Activated CD8-positive, alpha-beta memory T cell treated with anti-CD3 and anti-CD28 coated beads, Interleukin-2, amount 50 U/mL, for 4 hours (primary cell): ENCODE results near the gene MICOS13.

ENCODE experiments used
- DNase-seq: peaks from one replicate; pipeline ENCODE4 v3.0.0-alpha.2; 2020

MICOS13 gene

GRCh38 chr19:5665781-5666513 lies 14.4 kb downstream of the MICOS13 start:
- no peak for DNase-seq

GRCh38 chr19:5664515-5664914 lies 15.8 kb downstream of the MICOS13 start:
- no peak for DNase-seq

GRCh38 chr19:5663904-5664303 lies 16.4 kb downstream of the MICOS13 start:
- DNase-seq, result no peak

GRCh38 chr19:5661483-5661882 lies 18.8 kb downstream of the MICOS13 start:
- DNase-seq, result no peak

GRCh38 chr19:5655412-5655811 lies 24.9 kb downstream of the MICOS13 start:
- DNase-seq, result no peak

- DNase-seq, result no peak
These were observed 25.4 kb downstream of the MICOS13 start for GRCh38 chr19:5654931-5655330.

GRCh38 chr19:5652261-5652660 lies 28.1 kb downstream of the MICOS13 start:
- no peak for DNase-seq

DNA sequence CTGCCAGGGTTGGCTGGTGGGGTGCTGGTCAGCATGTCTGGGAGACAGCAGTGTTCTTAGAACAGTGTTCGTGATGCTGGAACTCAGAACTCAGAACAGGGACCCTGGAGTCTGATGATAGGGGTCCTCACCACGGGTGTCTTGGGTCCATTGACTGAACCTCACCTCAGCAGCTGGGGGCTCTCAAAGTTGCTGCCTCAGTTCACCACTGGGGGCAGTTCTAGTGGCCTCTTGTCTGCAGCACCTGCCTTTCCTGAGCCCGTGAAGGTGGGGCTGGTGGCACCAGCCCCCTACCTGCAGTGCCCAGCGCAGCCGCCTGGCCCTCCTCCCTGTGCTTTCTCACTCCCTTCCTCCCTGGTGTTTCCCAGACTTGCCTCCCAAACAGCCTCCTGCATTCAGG lies 29.0 kb downstream of the MICOS13 start:
- DNase-seq, result no peak

- no peak for DNase-seq
These were observed 31.9 kb downstream of the MICOS13 start for GRCh38 chr19:5648464-5648863.

DNA sequence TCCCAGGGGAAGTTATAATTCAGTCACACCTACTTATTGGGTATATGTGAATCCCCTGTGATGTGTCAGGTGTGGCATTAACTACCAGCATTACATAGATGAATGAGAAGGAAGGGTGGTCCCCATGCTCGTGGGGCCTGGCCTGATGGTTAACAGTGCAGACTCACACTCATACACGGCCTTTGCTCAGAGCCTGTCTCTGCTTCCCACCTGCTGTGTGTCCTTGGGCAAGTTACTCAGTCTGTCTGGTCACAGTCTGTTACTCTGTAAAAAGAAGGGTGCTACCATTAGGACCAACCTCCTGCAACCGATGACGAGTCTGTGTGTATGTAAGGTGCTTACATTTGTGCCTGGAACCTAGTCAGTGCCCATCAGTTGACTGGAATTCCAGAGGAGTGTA lies 33.6 kb downstream of the MICOS13 start:
- no peak for DNase-seq

GRCh38 chr19:5645409-5645808 lies 34.9 kb downstream of the MICOS13 start:
- DNase-seq, result no peak

GRCh38 chr19:5644037-5644436 lies 36.3 kb downstream of the MICOS13 start:
- DNase-seq, result no peak

- no peak for DNase-seq
These were observed 37.3 kb downstream of the MICOS13 start for GRCh38 chr19:5643060-5643459.

- no peak for DNase-seq
These were observed 38.1 kb downstream of the MICOS13 start for GRCh38 chr19:5642204-5642603.

DNA sequence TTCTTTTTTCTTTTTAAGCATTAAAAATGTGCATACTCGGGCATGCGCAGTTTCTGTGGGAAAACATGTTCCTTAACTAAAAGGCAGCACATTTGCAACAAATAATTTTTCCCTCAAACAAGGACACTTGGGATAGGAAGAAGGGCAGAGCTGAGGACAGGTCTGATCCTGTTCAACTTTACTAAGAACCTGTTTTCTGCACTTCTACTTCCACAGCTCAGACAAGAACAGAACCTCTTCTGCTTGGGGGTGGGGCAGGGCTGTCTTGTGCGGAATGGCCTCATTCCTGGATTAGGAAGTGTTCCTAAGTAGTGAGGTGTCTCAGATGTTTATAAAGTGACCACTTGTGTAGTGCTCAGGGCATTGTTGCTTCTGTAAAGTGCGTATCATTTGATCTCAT lies 39.1 kb downstream of the MICOS13 start:
- no peak for DNase-seq

DNA sequence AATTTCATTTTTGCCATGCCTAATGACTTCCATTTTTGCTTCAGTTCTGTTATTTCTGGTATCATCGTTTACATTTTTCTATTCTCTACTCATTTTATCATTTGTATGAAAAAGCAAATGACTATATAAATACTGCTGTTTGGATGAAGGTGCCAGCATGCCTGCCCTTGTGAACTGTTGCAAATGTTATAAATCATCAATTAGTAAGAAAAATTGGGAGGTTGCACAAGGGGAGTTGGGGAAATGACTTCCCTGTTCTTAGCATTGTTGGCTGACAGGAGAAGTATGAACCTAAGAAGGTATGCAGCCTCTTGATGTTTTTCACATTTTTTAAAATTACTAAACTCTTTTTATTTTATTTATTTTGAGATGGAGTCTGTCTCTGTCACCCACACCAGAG lies 42.3 kb downstream of the MICOS13 start:
- DNase-seq, result no peak

- no peak for DNase-seq
These were observed 44.9 kb downstream of the MICOS13 start for GRCh38 chr19:5635427-5635826.

DNA sequence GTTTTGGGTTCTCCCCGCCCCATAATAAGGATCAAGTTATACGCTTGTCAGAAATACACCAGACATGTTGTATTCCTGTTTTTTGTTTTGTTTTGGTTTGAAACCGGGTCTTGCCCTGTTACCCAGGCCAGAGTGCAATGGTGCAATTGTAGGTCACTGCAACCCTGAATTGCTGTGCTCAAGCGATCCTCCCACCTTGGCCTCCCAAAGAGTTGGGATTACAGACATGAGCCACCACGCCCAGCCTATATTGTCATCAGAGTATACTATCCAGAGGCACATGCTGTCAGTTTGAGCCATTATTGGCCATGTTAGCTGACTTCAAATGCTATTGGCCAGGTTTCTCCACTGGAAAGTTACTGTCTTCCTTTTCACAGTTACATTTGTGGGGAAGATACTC lies 47.7 kb downstream of the MICOS13 start:
- DNase-seq, result no peak

- DNase-seq, result no peak
These were observed 48.1 kb downstream of the MICOS13 start for GRCh38 chr19:5632241-5632612.

- no peak for DNase-seq
These were observed 48.6 kb downstream of the MICOS13 start for GRCh38 chr19:5631567-5632240.

GRCh38 chr19:5628919-5629481 lies 51.3 kb downstream of the MICOS13 start:
- no peak for DNase-seq

DNA sequence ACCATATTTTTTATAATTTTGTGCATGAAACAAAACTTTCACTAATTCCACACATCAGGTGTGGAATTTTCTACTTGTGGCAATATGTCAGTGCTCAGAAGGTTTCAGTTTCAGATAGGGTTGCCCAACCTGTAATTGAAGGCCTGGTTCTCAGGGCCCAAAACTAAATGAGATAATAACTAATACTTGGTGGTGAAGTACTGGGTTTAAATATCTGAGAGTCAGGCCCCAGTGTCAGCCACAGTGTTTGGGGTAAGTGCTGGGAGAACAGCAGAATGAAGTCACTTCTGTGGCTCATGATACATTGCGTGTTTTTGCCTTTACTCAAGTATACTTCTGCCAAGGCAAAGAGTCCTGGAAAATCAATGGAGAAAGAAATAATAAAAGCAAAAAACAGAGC lies 51.9 kb downstream of the MICOS13 start:
- DNase-seq, result no peak
